ENCODE results near the gene MTOR.

MTOR gene

DNA sequence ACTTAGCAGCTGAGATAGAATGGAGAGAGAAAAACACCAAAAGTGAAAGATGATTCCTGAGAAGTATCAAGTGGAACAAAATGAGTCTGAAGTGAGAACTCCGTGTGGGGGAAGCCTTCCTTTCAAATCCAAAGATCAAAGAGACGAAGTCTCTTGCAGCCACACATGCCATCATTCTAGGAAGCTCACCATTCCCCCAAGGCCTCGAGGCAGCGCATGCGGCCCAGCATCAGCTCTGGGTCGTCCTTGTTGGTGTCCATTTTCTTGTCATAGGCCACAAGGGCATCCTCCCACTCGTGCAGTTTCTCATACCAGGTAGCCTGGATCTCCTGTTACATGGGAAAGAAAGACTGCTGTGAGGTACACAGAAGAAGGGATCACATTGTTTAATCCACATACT, 105.4 kb downstream of the MTOR start:
- Histone ChIP-seq H3K36me3 (ENCODE audit: insufficient read depth, low read length) (peaks cover 53% of the 10 kb centered on the region), H3K9me3 (ENCODE audit: low read length) (peaks cover 4% of the 10 kb centered on the region), H3K4me1 (ENCODE audit: insufficient read depth, low read length) (no peaks in the 10 kb centered on the region), H2AFZ (ENCODE audit: low read depth, low read length) (no peak overlapping the region), H3K4me3 (ENCODE audit: low read length) (no peak overlapping the region), H3K27me3 (ENCODE audit: insufficient read depth, low read length) (no peaks in the 10 kb centered on the region)

DNA sequence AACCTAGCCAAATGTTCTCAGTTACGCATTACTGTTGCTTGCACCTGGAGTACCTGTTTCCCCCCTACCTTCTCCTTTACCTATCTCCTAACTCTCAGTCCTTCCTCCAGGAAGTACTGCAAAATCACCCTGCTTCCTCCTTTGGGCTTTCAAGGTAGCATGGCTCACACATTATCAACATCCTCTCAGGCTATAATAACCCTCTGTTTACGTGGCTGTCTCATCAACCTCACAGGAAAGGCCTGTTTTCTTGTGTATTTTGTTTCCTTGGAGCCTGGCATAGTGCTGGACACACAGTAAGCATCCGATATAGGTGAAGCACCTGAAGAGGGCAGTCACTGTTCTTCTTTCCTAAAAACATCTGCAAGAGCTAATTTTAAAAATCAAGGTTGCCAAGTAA, 105.9 kb downstream of the MTOR start:
- peaks cover 4% of the 10 kb centered on the region for H3K9me3 ChIP-seq (ENCODE audit: low read length)
- no peaks in the 10 kb centered on the region for H3K4me1 ChIP-seq (ENCODE audit: insufficient read depth, low read length)
- no peak overlapping the region for H2AFZ ChIP-seq (ENCODE audit: low read depth, low read length)
- H3K36me3 ChIP-seq (ENCODE audit: insufficient read depth, low read length): peaks cover 55% of the 10 kb centered on the region
- no peaks in the 10 kb centered on the region for H3K27me3 ChIP-seq (ENCODE audit: insufficient read depth, low read length)
- H3K4me3 ChIP-seq (ENCODE audit: low read length): no peak overlapping the region

DNA sequence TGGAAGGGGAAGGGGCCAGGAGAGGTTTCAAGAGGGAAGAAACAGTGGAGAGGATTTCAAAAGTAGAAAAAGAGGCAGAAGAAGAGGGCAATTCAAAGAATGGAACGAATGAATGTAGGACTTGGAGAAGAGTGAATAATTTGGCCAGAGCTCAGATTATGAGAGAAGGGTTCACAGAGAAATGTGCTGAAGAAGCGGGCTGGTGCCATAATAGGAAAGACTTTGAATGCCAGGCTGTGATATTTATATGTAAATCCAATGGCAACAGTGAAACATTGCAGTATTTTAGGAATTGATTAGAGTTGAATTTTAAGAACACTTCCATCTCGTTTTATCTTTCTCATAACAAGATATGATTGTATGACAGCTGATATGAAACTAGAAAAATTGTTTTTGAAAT, 109.2 kb downstream of the MTOR start:
- Histone ChIP-seq H3K36me3 (ENCODE audit: insufficient read depth, low read length) (peaks cover 73% of the 10 kb centered on the region), H3K9me3 (ENCODE audit: low read length) (no peaks in the 10 kb centered on the region), H3K27me3 (ENCODE audit: insufficient read depth, low read length) (no peaks in the 10 kb centered on the region), H2AFZ (ENCODE audit: low read depth, low read length) (no peak overlapping the region), H3K4me3 (ENCODE audit: low read length) (no peak overlapping the region), H3K4me1 (ENCODE audit: insufficient read depth, low read length) (no peaks in the 10 kb centered on the region)

DNA sequence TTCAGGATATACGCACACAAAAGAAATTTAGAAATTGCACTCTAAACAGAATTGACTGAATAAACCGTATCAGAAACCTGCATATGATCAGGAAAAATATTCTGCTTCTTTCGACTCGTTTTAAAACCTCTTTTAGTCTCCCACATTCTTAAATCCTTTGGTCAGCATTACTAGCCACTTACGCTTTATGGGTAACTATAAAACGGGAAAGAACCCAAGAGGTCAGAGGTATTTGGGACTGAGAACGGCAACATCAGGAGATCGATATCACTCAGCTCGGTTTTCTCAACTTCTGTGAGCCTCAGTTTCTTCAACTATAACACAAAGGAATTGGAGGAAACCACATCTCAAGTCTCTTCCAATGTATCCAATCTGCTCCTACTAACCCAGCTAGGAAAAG, 109.6 kb downstream of the MTOR start:
- no peaks in the 10 kb centered on the region for H3K9me3 ChIP-seq (ENCODE audit: low read length)
- H3K27me3 ChIP-seq (ENCODE audit: insufficient read depth, low read length): no peaks in the 10 kb centered on the region
- peaks cover 76% of the 10 kb centered on the region for H3K36me3 ChIP-seq (ENCODE audit: insufficient read depth, low read length)
- H3K4me1 ChIP-seq (ENCODE audit: insufficient read depth, low read length): no peaks in the 10 kb centered on the region
- no peak overlapping the region for H2AFZ ChIP-seq (ENCODE audit: low read depth, low read length)
- no peak overlapping the region for H3K4me3 ChIP-seq (ENCODE audit: low read length)

DNA sequence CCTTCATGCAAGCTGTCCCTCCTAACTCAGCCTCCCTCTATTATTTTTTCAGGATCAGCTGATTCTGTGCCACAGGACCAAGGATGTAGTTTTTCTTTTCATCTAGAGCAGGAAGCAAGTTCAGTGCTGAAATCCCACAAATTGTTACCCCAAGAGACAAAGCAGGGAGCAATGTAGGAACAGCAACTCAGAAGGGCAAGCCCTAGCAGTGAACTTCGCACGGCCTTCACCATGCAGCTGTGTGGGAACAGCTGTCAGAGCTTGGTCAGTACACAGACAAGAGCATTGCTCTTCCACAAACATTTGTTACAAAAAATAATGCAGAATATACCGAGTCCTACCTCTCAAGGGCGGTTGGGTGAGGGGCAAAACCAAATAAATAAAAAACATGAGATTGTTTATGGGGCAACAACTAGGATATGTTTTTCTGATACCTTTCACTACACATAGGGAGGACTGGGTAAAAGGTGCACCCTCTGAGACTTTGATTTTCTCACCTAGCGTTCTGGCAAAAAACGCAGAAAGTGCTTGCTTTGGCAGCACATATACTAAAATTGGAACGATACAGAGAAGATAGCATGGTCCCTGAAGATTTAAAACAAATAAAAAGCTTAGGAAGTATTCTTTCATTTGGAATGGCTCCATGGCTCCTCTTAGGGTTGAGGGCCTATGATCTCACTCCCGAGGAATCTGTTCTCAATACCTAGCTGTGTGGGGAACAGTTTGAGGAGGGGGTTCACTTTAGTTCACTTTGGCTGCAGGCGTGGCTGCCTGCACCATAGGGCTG, 110.3 kb downstream of the MTOR start:
- peaks cover 78% of the 10 kb centered on the region for H3K36me3 ChIP-seq (ENCODE audit: insufficient read depth, low read length)

DNA sequence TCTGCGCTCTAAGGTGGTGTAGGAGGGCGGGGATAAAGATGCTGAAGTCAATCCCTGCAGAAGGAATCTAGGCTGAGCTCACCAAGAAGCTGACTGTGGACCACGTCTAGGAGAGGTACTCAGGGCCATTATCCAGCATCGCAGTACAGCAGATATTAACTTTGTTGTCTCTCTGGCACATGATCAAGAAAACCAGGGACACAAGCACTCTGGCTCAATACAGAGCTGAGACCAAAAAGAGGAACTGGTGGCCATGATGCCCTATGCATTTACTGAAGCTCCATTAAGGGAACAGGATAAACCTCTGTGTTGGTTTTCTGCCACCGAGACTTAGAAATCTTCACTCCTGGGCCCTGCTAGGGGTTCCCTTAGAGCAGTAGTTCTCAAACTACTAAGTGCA, 111.2 kb downstream of the MTOR start:
- no peak overlapping the region for H2AFZ ChIP-seq (ENCODE audit: low read depth, low read length)
- no peak overlapping the region for H3K4me3 ChIP-seq (ENCODE audit: low read length)
- H3K9me3 ChIP-seq (ENCODE audit: low read length): no peaks in the 10 kb centered on the region
- H3K27me3 ChIP-seq (ENCODE audit: insufficient read depth, low read length): no peaks in the 10 kb centered on the region
- H3K4me1 ChIP-seq (ENCODE audit: insufficient read depth, low read length): no peaks in the 10 kb centered on the region
- H3K36me3 ChIP-seq (ENCODE audit: insufficient read depth, low read length): peaks cover 77% of the 10 kb centered on the region

More for the DNA sequence above, 110.3 kb downstream of the MTOR start:
- Histone ChIP-seq H3K4me3 (ENCODE audit: low read length) (no peak overlapping the region), H3K27me3 (ENCODE audit: insufficient read depth, low read length) (no peaks in the 10 kb centered on the region), H2AFZ (ENCODE audit: low read depth, low read length) (no peak overlapping the region), H3K4me1 (ENCODE audit: insufficient read depth, low read length) (no peaks in the 10 kb centered on the region), H3K9me3 (ENCODE audit: low read length) (no peaks in the 10 kb centered on the region)

DNA sequence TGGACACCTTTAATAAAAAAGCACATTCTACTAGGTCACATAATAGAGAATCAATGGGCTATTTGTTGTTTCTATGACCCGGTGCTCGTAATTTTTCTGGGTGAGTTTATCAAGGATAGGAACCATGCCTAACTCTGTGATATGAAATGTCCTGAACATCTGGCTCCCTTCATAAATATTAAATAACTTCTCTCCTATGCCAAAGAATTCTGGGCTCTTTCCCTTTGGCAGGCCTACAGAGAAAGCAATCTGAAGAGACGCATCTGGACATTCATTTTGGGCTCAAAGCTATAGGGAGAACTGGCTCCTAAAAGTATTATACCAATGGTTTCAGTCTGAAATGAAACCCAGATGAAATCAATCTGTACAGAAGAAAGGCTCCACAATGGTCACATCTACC, 112.0 kb downstream of the MTOR start:
- H3K9me3 ChIP-seq (ENCODE audit: low read length): no peaks in the 10 kb centered on the region
- no peak overlapping the region for H3K4me3 ChIP-seq (ENCODE audit: low read length)
- H3K27me3 ChIP-seq (ENCODE audit: insufficient read depth, low read length): no peaks in the 10 kb centered on the region
- peaks cover 78% of the 10 kb centered on the region for H3K36me3 ChIP-seq (ENCODE audit: insufficient read depth, low read length)
- no peak overlapping the region for H2AFZ ChIP-seq (ENCODE audit: low read depth, low read length)
- H3K4me1 ChIP-seq (ENCODE audit: insufficient read depth, low read length): no peaks in the 10 kb centered on the region

DNA sequence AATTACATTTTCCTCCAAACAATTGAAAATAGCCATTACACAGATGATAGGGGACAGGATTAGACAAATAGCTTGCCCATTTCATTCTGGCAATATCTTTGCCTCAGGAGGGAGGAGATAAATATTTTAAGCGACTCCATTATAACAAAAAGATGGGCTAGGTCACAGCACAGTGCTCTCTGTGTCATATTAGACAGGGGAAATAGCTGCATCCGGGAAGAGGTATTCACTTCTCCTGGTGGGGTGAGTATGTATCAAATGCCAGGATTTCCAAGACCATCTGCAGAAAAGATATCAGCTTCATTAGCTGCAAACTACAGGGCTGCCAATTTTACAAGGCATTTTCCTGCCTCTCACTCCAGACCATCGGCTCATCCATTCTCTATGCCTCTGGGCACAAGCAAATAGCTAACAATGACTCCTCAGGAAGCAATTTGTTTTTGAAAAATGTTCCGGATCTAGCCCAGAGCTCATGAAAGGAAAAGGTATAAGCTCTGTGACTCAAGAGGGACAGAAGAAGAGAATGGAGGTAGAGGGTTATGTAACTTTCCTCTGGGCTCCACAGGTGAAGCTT, 115.1 kb downstream of the MTOR start:
- Histone ChIP-seq H2AFZ (ENCODE audit: low read depth, low read length) (no peak overlapping the region), H3K4me1 (ENCODE audit: insufficient read depth, low read length) (no peaks in the 10 kb centered on the region), H3K36me3 (ENCODE audit: insufficient read depth, low read length) (peaks cover 86% of the 10 kb centered on the region), H3K4me3 (ENCODE audit: low read length) (no peak overlapping the region), H3K9me3 (ENCODE audit: low read length) (no peaks in the 10 kb centered on the region), H3K27me3 (ENCODE audit: insufficient read depth, low read length) (no peaks in the 10 kb centered on the region)

DNA sequence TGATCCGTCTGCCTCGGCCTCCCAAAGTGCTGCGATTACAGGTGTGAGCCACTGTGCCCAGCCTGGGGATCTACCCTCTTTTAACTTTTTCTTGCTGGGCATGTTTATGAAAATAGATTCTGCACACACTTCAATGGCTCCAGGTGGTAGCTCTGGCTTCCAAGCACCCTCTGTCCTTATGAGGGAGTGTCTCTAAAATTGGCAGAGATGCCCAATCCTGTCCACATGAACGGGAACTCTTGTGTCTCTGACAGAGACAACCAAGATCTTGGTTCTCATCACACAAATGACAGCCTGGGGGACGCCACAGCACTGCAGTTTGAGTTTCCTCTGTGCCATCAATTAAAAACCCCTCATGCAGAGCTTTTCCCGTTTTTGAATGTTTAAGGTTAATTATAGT, 116.6 kb downstream of the MTOR start:
- Histone ChIP-seq H2AFZ (ENCODE audit: low read depth, low read length) (no peak overlapping the region), H3K4me1 (ENCODE audit: insufficient read depth, low read length) (no peaks in the 10 kb centered on the region), H3K27me3 (ENCODE audit: insufficient read depth, low read length) (no peaks in the 10 kb centered on the region), H3K9me3 (ENCODE audit: low read length) (no peaks in the 10 kb centered on the region), H3K36me3 (ENCODE audit: insufficient read depth, low read length) (peaks cover 80% of the 10 kb centered on the region), H3K4me3 (ENCODE audit: low read length) (no peak overlapping the region)

DNA sequence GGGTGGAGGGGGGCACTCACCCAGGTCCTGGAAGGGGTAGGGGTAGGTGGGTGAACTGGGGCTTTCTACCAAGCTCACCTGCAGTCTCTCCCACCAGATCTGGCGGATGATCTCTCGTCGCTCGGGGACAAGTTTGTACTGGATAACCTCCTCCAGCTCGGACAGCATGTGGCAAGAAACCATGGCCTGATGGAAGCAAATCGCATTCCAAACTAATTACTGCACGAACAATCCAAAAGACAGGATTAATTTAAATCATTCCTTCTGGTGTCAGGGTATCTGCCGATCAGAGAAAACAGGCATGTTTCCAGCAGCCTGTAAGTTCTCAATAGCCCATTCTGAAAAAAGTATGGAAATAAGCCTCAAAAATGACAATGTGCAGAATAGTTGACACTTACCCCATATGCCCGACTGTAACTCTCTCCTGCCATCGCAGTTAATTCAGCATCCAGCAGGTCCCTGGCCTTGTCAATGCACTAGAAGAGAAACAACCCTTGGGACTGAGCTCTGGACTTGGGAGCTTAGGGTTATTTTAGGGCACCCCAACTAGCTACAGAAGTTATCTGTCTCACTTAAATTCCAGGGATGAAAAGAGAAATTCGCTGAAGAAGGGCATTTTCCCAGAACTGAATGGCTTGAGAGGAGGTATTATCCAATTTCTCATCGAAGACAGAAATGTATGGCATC, 117.6 kb downstream of the MTOR start:
- Histone ChIP-seq H3K36me3 (ENCODE audit: insufficient read depth, low read length) (peaks cover 77% of the 10 kb centered on the region), H3K4me3 (ENCODE audit: low read length) (no peak overlapping the region), H2AFZ (ENCODE audit: low read depth, low read length) (no peak overlapping the region), H3K4me1 (ENCODE audit: insufficient read depth, low read length) (no peaks in the 10 kb centered on the region), H3K27me3 (ENCODE audit: insufficient read depth, low read length) (no peaks in the 10 kb centered on the region), H3K9me3 (ENCODE audit: low read length) (no peaks in the 10 kb centered on the region)

DNA sequence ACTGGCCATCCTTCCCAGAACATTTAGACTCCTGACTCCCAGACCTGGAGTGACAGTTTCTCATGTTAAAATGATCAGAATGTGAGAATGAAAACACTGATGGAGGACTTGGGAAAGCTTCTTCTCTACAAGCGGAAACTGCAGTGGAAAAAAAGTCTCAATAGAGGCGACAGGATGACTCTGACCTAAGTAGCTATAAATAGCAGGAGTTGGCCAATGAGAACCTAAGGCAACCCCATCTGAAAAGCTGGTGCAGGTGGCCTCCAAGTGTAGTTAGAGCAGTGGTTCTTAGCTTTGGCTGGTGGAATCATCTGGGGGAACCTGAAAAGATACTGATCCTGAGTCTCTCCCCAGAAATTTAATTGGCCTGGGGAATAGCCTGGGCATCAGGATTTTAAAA, 118.4 kb downstream of the MTOR start:
- H3K27me3 ChIP-seq (ENCODE audit: insufficient read depth, low read length): no peaks in the 10 kb centered on the region
- no peak overlapping the region for H2AFZ ChIP-seq (ENCODE audit: low read depth, low read length)
- H3K36me3 ChIP-seq (ENCODE audit: insufficient read depth, low read length): peaks cover 75% of the 10 kb centered on the region
- no peaks in the 10 kb centered on the region for H3K4me1 ChIP-seq (ENCODE audit: insufficient read depth, low read length)
- H3K9me3 ChIP-seq (ENCODE audit: low read length): no peaks in the 10 kb centered on the region
- H3K4me3 ChIP-seq (ENCODE audit: low read length): no peak overlapping the region

DNA sequence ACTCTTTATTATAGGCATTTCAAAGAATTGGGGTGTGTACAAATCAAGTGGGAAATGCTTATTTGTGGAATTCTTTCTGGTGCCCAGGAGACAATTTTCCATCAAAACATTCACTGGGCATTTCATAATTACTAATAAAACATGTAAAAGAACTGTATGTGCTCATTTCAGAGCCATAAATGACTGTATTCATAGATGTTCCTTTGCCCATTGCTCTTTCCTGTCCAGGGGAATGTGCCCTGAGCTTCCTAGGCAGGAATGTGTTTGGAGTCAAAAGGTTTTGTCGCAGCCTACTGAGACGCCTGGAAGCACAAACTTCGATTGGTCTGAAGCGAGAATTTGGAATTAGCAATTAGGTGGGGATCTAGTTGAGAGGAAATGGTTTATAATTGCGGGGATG, 119.0 kb downstream of the MTOR start:
- H3K9me3 ChIP-seq (ENCODE audit: low read length): no peaks in the 10 kb centered on the region
- H3K4me3 ChIP-seq (ENCODE audit: low read length): no peak overlapping the region
- H2AFZ ChIP-seq (ENCODE audit: low read depth, low read length): no peak overlapping the region
- H3K27me3 ChIP-seq (ENCODE audit: insufficient read depth, low read length): no peaks in the 10 kb centered on the region
- no peaks in the 10 kb centered on the region for H3K4me1 ChIP-seq (ENCODE audit: insufficient read depth, low read length)
- H3K36me3 ChIP-seq (ENCODE audit: insufficient read depth, low read length): peaks cover 77% of the 10 kb centered on the region

DNA sequence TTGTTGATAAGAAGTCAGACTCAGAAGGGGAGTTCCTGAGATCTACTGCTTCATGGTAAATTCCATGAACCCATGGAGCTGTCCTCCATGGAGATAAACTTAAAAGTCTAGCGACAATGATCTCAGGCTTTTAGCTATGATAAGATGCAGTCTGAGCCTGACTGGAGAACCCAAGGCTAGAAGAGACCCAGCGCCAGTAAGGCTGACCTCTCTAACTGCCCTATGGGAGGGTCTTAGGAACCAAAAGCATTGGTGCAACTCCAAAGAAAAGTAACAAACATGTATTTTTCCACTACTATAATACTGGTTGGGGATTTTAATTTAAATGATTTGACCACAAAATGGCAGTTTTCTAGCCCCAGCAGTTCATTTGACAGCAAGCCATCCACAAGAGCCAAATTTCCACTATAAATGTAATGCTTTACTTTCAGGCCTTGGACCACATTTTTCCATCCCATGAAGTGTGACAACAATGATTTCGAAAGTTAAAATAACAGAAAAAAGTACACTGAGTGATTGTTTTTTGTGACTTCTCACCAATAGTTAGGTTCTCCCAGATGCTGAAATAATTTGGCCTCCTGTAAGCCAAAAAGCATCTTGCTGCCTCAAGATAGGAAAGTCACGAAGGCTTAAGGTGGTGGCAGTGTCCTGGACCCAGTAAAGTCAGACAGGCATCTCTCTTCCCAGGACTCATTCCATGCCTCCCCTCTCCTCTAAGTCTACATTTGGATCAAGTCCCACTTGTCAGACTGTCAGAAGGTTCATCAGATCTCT, 119.5 kb downstream of the MTOR start:
- no peak overlapping the region for H2AFZ ChIP-seq (ENCODE audit: low read depth, low read length)
- H3K4me3 ChIP-seq (ENCODE audit: low read length): no peak overlapping the region
- no peaks in the 10 kb centered on the region for H3K27me3 ChIP-seq (ENCODE audit: insufficient read depth, low read length)
- no peaks in the 10 kb centered on the region for H3K4me1 ChIP-seq (ENCODE audit: insufficient read depth, low read length)
- no peaks in the 10 kb centered on the region for H3K9me3 ChIP-seq (ENCODE audit: low read length)
- H3K36me3 ChIP-seq (ENCODE audit: insufficient read depth, low read length): peaks cover 77% of the 10 kb centered on the region

All from neuron (in vitro differentiated cells).